K562 (cell line): ENCODE measurements around the gene GPD2.

Experiments
- RNF219 ChIP-seq: fragments of 250-450 bp; sonication (Bioruptor Pico); IDR thresholded peaks from 2 replicates; pipeline ENCODE4 v1.5.0; 2022; ENCODE audit warnings: mild to moderate bottlenecking
- USF2 ChIP-seq: sonication (generic); formaldehyde crosslinking; IDR thresholded peaks from 2 replicates; pipeline ENCODE4 v1.5.0; 2020; ENCODE audit warnings: missing genetic modification reagents

- TF ChIP-seq USF2 (no peak), RNF219 (CRISPR knock-in tag) (no peak)
Measured at GRCh38 chr2:156476021-156476849, 40.1 kb downstream of the GPD2 start.
